GM19468 (cell line): ENCODE results near the gene RAB3C.

Source experiments
- ATAC-seq: cut with Tn5 transposase; IDR thresholded peaks from one replicate; pipeline ENCODE4 v1.9.1; 2021; ENCODE audit warnings: mild to moderate bottlenecking, moderate library complexity, moderate number of reproducible peaks; ENCODE audit not compliant: unreplicated experiment; ENCODE audit errors: extremely low read depth

RAB3C gene

GRCh38 chr5:58717303-58718007, 134.6 kb downstream of the RAB3C start:
- ATAC-seq, result no peak

- ATAC-seq, result no peak
Measured at GRCh38 chr5:58718269-58718978, 135.5 kb downstream of the RAB3C start.

- ATAC-seq, result no peak
Measured at GRCh38 chr5:58722160-58722559, 139.3 kb downstream of the RAB3C start.

GRCh38 chr5:58724992-58725391, 142.1 kb downstream of the RAB3C start:
- no peak for ATAC-seq

- ATAC-seq, result no peak
Measured at GRCh38 chr5:58731641-58732040, 148.8 kb downstream of the RAB3C start.

- no peak for ATAC-seq
Measured at GRCh38 chr5:58735637-58736036, 152.8 kb downstream of the RAB3C start.

- no peak for ATAC-seq
Measured at GRCh38 chr5:58736214-58736613, 153.3 kb downstream of the RAB3C start.

- ATAC-seq, result no peak
Measured at GRCh38 chr5:58737671-58738070, 154.8 kb downstream of the RAB3C start.

- ATAC-seq, result no peak
Measured at GRCh38 chr5:58738336-58738735, 155.5 kb downstream of the RAB3C start.

- ATAC-seq, result no peak
Measured at GRCh38 chr5:58739051-58739450, 156.2 kb downstream of the RAB3C start.

- no peak for ATAC-seq
Measured at GRCh38 chr5:58740956-58741355, 158.1 kb downstream of the RAB3C start.

GRCh38 chr5:58745350-58745749, 162.5 kb downstream of the RAB3C start:
- ATAC-seq, result no peak

- no peak for ATAC-seq
Measured at GRCh38 chr5:58746321-58746720, 163.4 kb downstream of the RAB3C start.

GRCh38 chr5:58750036-58750435, 167.2 kb downstream of the RAB3C start:
- ATAC-seq, result no peak

GRCh38 chr5:58751222-58751837, 168.5 kb downstream of the RAB3C start:
- no peak for ATAC-seq

GRCh38 chr5:58752104-58752503, 169.2 kb downstream of the RAB3C start:
- ATAC-seq, result no peak

GRCh38 chr5:58753446-58753845, 170.6 kb downstream of the RAB3C start:
- no peak for ATAC-seq

- no peak for ATAC-seq
Measured at GRCh38 chr5:58754250-58754649, 171.4 kb downstream of the RAB3C start.

- ATAC-seq, result no peak
Measured at GRCh38 chr5:58755397-58755796, 172.5 kb downstream of the RAB3C start.

GRCh38 chr5:58759745-58760144, 176.9 kb downstream of the RAB3C start:
- ATAC-seq, result peak; percentile 83

- ATAC-seq, result no peak
Measured at GRCh38 chr5:58760222-58760621, 177.3 kb downstream of the RAB3C start.
